GM23338 (cell line): ENCODE measurements around the gene ITGB1BP2. TPM values are rescaled to one million over a fixed set of nuclear protein-coding genes. Genes with fewer than 3 reads are reported as not detected.
"Not testable (repeated sequence)": the region's sequence is repeated elsewhere in the genome, so short reads cannot be mapped to it uniquely, and the experiment has no call there.

Experiments
- ATAC-seq: fragments of 200-7000 bp; cut with Tn5 transposase; 3 replicates; pipeline ENCODE4 v1.9.1; 2020
- DNase-seq: peaks from one replicate; pipeline ENCODE4 v3.0.0-alpha.2; 2015; ENCODE audit warnings: low spot score
- H2AFZ ChIP-seq: fragments of 200-600 bp; sonication (generic); 2 replicates; pipeline ENCODE4 v1.8.0; 2016; ENCODE audit warnings: antibody characterized with exemption, mild to moderate bottlenecking, moderate library complexity
- H3F3A ChIP-seq: fragments of 200-600 bp; sonication (generic); replicated peaks from 2 replicates; pipeline ENCODE4 v1.8.0; 2017; ENCODE audit warnings: antibody characterized with exemption, mixed run types, low read depth
- H3K27ac ChIP-seq: fragments of 200-600 bp; sonication (generic); 2 replicates; pipeline ENCODE4 v1.6.1; 2016; ENCODE audit warnings: low read depth
- H3K27me3 ChIP-seq: fragments of 200-600 bp; sonication (generic); 2 replicates; pipeline ENCODE4 v1.8.0; 2016; ENCODE audit warnings: mild to moderate bottlenecking, mixed run types, moderate library complexity; ENCODE audit not compliant: insufficient read depth
- H3K36me3 ChIP-seq: fragments of 200-600 bp; sonication (generic); 2 replicates; pipeline ENCODE4 v1.8.0; 2016; ENCODE audit warnings: mild to moderate bottlenecking; ENCODE audit not compliant: insufficient read depth
- H3K4me1 ChIP-seq: fragments of 200-600 bp; sonication (generic); 2 replicates; pipeline ENCODE4 v1.8.0; 2016; ENCODE audit warnings: mild to moderate bottlenecking, moderate library complexity; ENCODE audit not compliant: insufficient read depth
- H3K4me2 ChIP-seq: fragments of 200-600 bp; sonication (generic); 2 replicates; pipeline ENCODE4 v1.7.1; 2017; ENCODE audit warnings: mixed run types
- H3K4me3 ChIP-seq: fragments of 200-600 bp; sonication (generic); 2 replicates; pipeline ENCODE4 v1.6.1; 2016; ENCODE audit warnings: mixed run types
- H3K79me2 ChIP-seq: fragments of 200-600 bp; sonication (generic); replicated peaks from 2 replicates; pipeline ENCODE4 v1.8.0; 2017; ENCODE audit warnings: mild to moderate bottlenecking; ENCODE audit not compliant: insufficient read depth
- H3K9me2 ChIP-seq: fragments of 200-600 bp; sonication (generic); 2 replicates; pipeline ENCODE4 v1.8.0; 2017; ENCODE audit not compliant: insufficient read depth
- H4K20me1 ChIP-seq: fragments of 200-600 bp; sonication (generic); replicated peaks from 2 replicates; pipeline ENCODE4 v1.8.0; 2017; ENCODE audit warnings: mild to moderate bottlenecking; ENCODE audit not compliant: insufficient read depth
- H3K27ac Mint-ChIP-seq: 2 replicates; pipeline ENCODE4 v1.8.0; 2020; ENCODE audit warnings: inconsistent platforms, mild to moderate bottlenecking, moderate library complexity, mixed read lengths
- H3K27me3 Mint-ChIP-seq: 3 replicates; pipeline ENCODE4 v1.8.0; 2022; ENCODE audit warnings: low read depth, mild to moderate bottlenecking, moderate library complexity, mixed read lengths, inconsistent platforms; ENCODE audit not compliant: insufficient read depth, poor library complexity
- H3K36me3 Mint-ChIP-seq: 3 replicates; pipeline ENCODE4 v1.8.0; 2021; ENCODE audit warnings: low read depth, mild to moderate bottlenecking, inconsistent platforms, moderate library complexity, mixed read lengths
- H3K4me1 Mint-ChIP-seq: 3 replicates; pipeline ENCODE4 v1.8.0; 2020; ENCODE audit warnings: mild to moderate bottlenecking, inconsistent platforms, mixed read lengths
- H3K4me3 Mint-ChIP-seq: 3 replicates; pipeline ENCODE4 v1.8.0; 2021; ENCODE audit warnings: moderate library complexity, mild to moderate bottlenecking, inconsistent platforms, mixed read lengths
- H3K9me3 Mint-ChIP-seq: 3 replicates; pipeline ENCODE4 v1.8.0; 2020; ENCODE audit warnings: moderate library complexity, mild to moderate bottlenecking, inconsistent platforms, mixed read lengths
- polyA plus RNA-seq: library from polyadenylated mRNA; unstranded; fragments of >200 nt; fragmentation: Nextera tagmentation; extraction: Ambion mirVana; gene quantifications from 2 replicates; pipeline ENCODE4 v1.2.1, GENCODE V29; 2016
- total RNA-seq: library from RNA; depleted of rRNA; stranded (reverse); fragments of >200 nt; shearing (Covaris generic); gene quantifications from 2 replicates; pipeline ENCODE4 v1.2.3, GENCODE V29; 2014; rRNA removed
- TF ChIP-seq, protein P1 (sequence below), 2 experiments: fragments of 200-600 bp in 1 of 2; sonication (generic) in 1 of 2; conservative IDR thresholded peaks; 2 replicates each; pipeline versions ENCODE4 v1.5.1 to v1.6.1; 2016 to 2017; ENCODE audit warnings: antibody characterized with exemption in 2 of 2, low read depth in 2 of 2, mild to moderate bottlenecking in 2 of 2, moderate library complexity in 1 of 2

The ITGB1BP2 gene
- total and polyA plus RNA-seq, 2 experiments from 2014 or later: 2.0 to 10.9 TPM

DNA sequence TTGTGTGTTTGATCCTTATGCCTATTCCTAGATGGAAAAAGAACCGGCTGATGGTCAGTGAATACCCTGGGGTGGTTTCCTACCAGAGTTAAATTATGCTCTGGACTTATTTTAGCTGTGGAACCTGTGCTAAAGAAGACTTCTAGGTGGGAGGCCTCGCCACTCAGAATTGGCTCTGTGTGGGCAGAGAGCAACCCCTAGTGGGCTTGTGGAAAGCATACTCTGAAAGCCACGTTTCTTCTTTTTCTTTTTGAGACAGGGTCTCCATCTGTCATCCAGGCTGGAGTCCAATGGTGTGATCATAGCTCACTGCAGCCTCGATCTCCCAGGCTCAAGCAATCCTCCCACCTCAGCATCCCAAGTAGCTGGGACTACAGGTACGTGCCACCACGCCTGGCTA, 48.3 kb downstream of the ITGB1BP2 start:
- not testable (repeated sequence) for H3K36me3 ChIP-seq, ATAC-seq, H3K4me3 Mint-ChIP-seq

DNA sequence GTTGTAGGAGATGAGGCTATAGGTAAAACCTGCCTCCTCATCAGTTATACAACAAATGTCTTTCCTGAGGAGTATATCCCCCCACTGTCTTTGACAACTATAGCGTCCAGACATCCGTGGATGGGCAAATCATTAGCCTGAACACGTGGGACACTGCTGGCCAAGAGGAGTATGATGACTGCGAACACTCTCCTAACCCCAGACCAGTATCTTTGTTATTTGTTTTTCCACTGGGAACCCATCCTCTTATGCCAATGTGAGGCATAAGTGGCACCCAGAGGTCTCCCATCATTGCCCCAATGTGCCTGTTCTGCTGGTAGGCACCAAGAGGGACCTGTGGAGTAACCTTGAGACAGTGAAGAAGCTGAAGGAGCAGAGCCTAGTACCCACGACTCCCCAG, 50.9 kb downstream of the ITGB1BP2 start:
- not testable (repeated sequence) for H3K27me3 Mint-ChIP-seq, H3K27ac Mint-ChIP-seq, H3K79me2 ChIP-seq

More for the DNA sequence above, 48.3 kb downstream of the ITGB1BP2 start:
- not testable (repeated sequence) for DNase-seq, H3K36me3 Mint-ChIP-seq, H3K4me2 ChIP-seq, H3K79me2 ChIP-seq, H3K4me1 Mint-ChIP-seq, H3K9me3 Mint-ChIP-seq, H3K4me3 ChIP-seq, H3K27ac ChIP-seq, H3K27ac Mint-ChIP-seq, H3K27me3 Mint-ChIP-seq, H3K9me2 ChIP-seq, H4K20me1 ChIP-seq, H2AFZ ChIP-seq, H3K4me1 ChIP-seq, H3F3A ChIP-seq, H3K27me3 ChIP-seq
- TF ChIP-seq, protein P1, sequence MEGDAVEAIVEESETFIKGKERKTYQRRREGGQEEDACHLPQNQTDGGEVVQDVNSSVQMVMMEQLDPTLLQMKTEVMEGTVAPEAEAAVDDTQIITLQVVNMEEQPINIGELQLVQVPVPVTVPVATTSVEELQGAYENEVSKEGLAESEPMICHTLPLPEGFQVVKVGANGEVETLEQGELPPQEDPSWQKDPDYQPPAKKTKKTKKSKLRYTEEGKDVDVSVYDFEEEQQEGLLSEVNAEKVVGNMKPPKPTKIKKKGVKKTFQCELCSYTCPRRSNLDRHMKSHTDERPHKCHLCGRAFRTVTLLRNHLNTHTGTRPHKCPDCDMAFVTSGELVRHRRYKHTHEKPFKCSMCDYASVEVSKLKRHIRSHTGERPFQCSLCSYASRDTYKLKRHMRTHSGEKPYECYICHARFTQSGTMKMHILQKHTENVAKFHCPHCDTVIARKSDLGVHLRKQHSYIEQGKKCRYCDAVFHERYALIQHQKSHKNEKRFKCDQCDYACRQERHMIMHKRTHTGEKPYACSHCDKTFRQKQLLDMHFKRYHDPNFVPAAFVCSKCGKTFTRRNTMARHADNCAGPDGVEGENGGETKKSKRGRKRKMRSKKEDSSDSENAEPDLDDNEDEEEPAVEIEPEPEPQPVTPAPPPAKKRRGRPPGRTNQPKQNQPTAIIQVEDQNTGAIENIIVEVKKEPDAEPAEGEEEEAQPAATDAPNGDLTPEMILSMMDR (conservative IDR thresholded peaks at IDR 0.05; ENCODE audit: low read depth in 2 of 2): 0 out of 4 replicates have a peak, but pooled peaks of 1 of the 2 experiments have one; percentile 4

More for the DNA sequence above, 50.9 kb downstream of the ITGB1BP2 start:
- not testable (repeated sequence) for H4K20me1 ChIP-seq, H3K9me2 ChIP-seq, H3K4me3 ChIP-seq, H3K36me3 ChIP-seq, H3K27me3 ChIP-seq, H3K36me3 Mint-ChIP-seq, H3K4me2 ChIP-seq, H3F3A ChIP-seq, ATAC-seq, H3K9me3 Mint-ChIP-seq, H3K4me1 ChIP-seq, H3K27ac ChIP-seq, H2AFZ ChIP-seq, H3K4me1 Mint-ChIP-seq, H3K4me3 Mint-ChIP-seq, DNase-seq

Other genes with a start within 250 kb of the ITGB1BP2 start
- 70.8 and 75.3 TPM in 2 replicates for gene SNX12, start 233.4 kb upstream of the ITGB1BP2 start, total RNA-seq
- gene SNX12, start 233.4 kb upstream of the ITGB1BP2 start, polyA plus RNA-seq: 27.9 and 28.5 TPM in 2 replicates
- 26.6 and 31.4 TPM in 2 replicates for gene FOXO4, start 205.9 kb upstream of the ITGB1BP2 start, total RNA-seq
- gene FOXO4, start 205.9 kb upstream of the ITGB1BP2 start, polyA plus RNA-seq: 7.0 and 8.0 TPM in 2 replicates
- gene CXorf65, start 195.0 kb upstream of the ITGB1BP2 start, total RNA-seq: not detected in 2 replicates
- gene CXorf65, start 195.0 kb upstream of the ITGB1BP2 start, polyA plus RNA-seq: 0.79 and 1.1 TPM in 2 replicates
- not detected in 2 replicates for gene IL2RG, start 190.2 kb upstream of the ITGB1BP2 start, total RNA-seq
- 0.26 and 0.31 TPM in 2 replicates for gene IL2RG, start 190.2 kb upstream of the ITGB1BP2 start, polyA plus RNA-seq
- gene MED12, start 183.2 kb upstream of the ITGB1BP2 start, total RNA-seq: 35.2 and 40.6 TPM in 2 replicates
- gene MED12, start 183.2 kb upstream of the ITGB1BP2 start, polyA plus RNA-seq: 6.9 and 7.1 TPM in 2 replicates
- gene NLGN3, start 156.9 kb upstream of the ITGB1BP2 start, total RNA-seq: 15.3 and 17.2 TPM in 2 replicates
- gene NLGN3, start 156.9 kb upstream of the ITGB1BP2 start, polyA plus RNA-seq: 4.5 and 5.2 TPM in 2 replicates
- 0.14 TPM in 1 of 2 replicates, not detected in the other for gene GJB1, start 78.5 kb upstream of the ITGB1BP2 start, total RNA-seq
- not detected in 2 replicates for gene GJB1, start 78.5 kb upstream of the ITGB1BP2 start, polyA plus RNA-seq
- 67.6 and 71.1 TPM in 2 replicates for gene ZMYM3, start 47.6 kb upstream of the ITGB1BP2 start, total RNA-seq
- 31.0 and 37.8 TPM in 2 replicates for gene ZMYM3, start 47.6 kb upstream of the ITGB1BP2 start, polyA plus RNA-seq
- 643 and 656 TPM in 2 replicates for gene NONO, start 18.1 kb upstream of the ITGB1BP2 start, total RNA-seq
- gene NONO, start 18.1 kb upstream of the ITGB1BP2 start, polyA plus RNA-seq: 329 and 342 TPM in 2 replicates
- 25.6 and 26.9 TPM in 2 replicates for gene TAF1, start 64.6 kb downstream of the ITGB1BP2 start, total RNA-seq
- gene TAF1, start 64.6 kb downstream of the ITGB1BP2 start, polyA plus RNA-seq: 5.3 and 6.7 TPM in 2 replicates
- 128 and 163 TPM in 2 replicates for gene OGT, start 231.4 kb downstream of the ITGB1BP2 start, total RNA-seq
- 35.5 and 43.3 TPM in 2 replicates for gene OGT, start 231.4 kb downstream of the ITGB1BP2 start, polyA plus RNA-seq